HepG2 (cell line): ENCODE data around the gene SNAPC3. TPM values are rescaled to one million over a fixed set of nuclear protein-coding genes. Genes with fewer than 3 reads are reported as not detected.

Experiments used
- HNRNPL ChIP-seq: fragments of 200-400 bp; formaldehyde crosslinking; IDR thresholded peaks from 2 replicates; pipeline ENCODE4 v1.6.1; 2017; ENCODE audit warnings: mild to moderate bottlenecking, low read depth, low read length
- HOXD1 ChIP-seq: sonication (generic); formaldehyde crosslinking; IDR thresholded peaks from 2 replicates; pipeline ENCODE4 v1.5.0; 2020; ENCODE audit warnings: missing genetic modification reagents
- KAT2B ChIP-seq: fragments of 150-350 bp; IDR thresholded peaks from 2 replicates; pipeline ENCODE4 v1.6.1; 2014; ENCODE audit warnings: low read depth, low read length, borderline replicate concordance
- KAT8 ChIP-seq: IDR thresholded peaks from 2 replicates; pipeline ENCODE4 v1.6.1; 2016; ENCODE audit warnings: missing genetic modification reagents, missing compliant biosample characterization
- POLR2AphosphoS2 ChIP-seq: IDR thresholded peaks from 2 replicates; pipeline ENCODE4 v1.6.1; 2011; ENCODE audit warnings: low read depth, low read length, improper control_type of control experiment
- SYNCRIP ChIP-seq: fragments of 200-400 bp; formaldehyde crosslinking; IDR thresholded peaks from 2 replicates; pipeline ENCODE4 v1.6.1; 2018; ENCODE audit warnings: mild to moderate bottlenecking, low read depth, low read length; ENCODE audit not compliant: insufficient read depth
- XRCC5 ChIP-seq: fragments of 200-400 bp; formaldehyde crosslinking; optimal IDR thresholded peaks from 2 replicates; pipeline ENCODE3; 2017; ENCODE audit warnings: mild to moderate bottlenecking, low read length
- ZNF160 ChIP-seq: sonication (generic); formaldehyde crosslinking; IDR thresholded peaks from 2 replicates; pipeline ENCODE4 v1.8.0; 2022; ENCODE audit warnings: mild to moderate bottlenecking, inconsistent platforms, missing genetic modification reagents
- ZNF572 ChIP-seq: sonication (generic); formaldehyde crosslinking; IDR thresholded peaks from 2 replicates; pipeline ENCODE4 v1.5.1; 2020; ENCODE audit warnings: mild to moderate bottlenecking, missing genetic modification reagents
- ZNF615 ChIP-seq: sonication (generic); formaldehyde crosslinking; IDR thresholded peaks from 2 replicates; pipeline ENCODE4 v1.5.0; 2020; ENCODE audit warnings: mild to moderate bottlenecking, missing genetic modification reagents, borderline replicate concordance
- ZNF646 ChIP-seq: sonication (generic); formaldehyde crosslinking; IDR thresholded peaks from 2 replicates; pipeline ENCODE4 v1.9.0; 2021; ENCODE audit warnings: mild to moderate bottlenecking, missing genetic modification reagents
- ZSCAN25 ChIP-seq: sonication (generic); formaldehyde crosslinking; IDR thresholded peaks from 2 replicates; pipeline ENCODE4 v1.8.0; 2022; ENCODE audit warnings: mild to moderate bottlenecking, missing genetic modification reagents
- polyA plus RNA-seq, 8 experiments: library from polyadenylated mRNA; depleted of rRNA in 3 of 8; stranded (reverse) in 7 of 8; unstranded in 1 of 8; fragments of >200 nt; fragmentation: Illumina TruSeq in 4 of 8; extraction: Trizol in 4 of 8; gene quantifications; 2 replicates each; pipeline versions ENCODE4 v1.2.1 to v1.2.3, GENCODE V29; 2011 to 2016; ENCODE audit warnings: low read depth in 4 of 8, missing spikeins in 1 of 8, mixed read lengths in 1 of 8; ENCODE audit not compliant: insufficient read depth in 1 of 8
- total RNA-seq, 5 experiments: library from RNA; depleted of rRNA; stranded (reverse); fragments of >200 nt; fragmentation: Illumina TruSeq; extraction: Trizol; gene quantifications; 2 replicates each; pipeline ENCODE4 v1.2.3, GENCODE V29; 2016; ENCODE audit warnings: low read depth in 1 of 5
- TF ChIP-seq, protein P1 (sequence below): sonication (generic); formaldehyde crosslinking; IDR thresholded peaks from 2 replicates; pipeline ENCODE4 v1.8.0; 2022; ENCODE audit warnings: mild to moderate bottlenecking, missing genetic modification reagents; ENCODE audit not compliant: insufficient replicate concordance
- TF ChIP-seq, protein P2 (sequence below), 2 experiments: sonication (generic) in 1 of 2; formaldehyde crosslinking in 1 of 2; IDR thresholded peaks; 2 replicates each; pipeline versions ENCODE4 v1.5.1 to v1.6.1; 2011 to 2020; ENCODE audit warnings: borderline replicate concordance in 1 of 2, low read depth in 1 of 2, low read length in 1 of 2, mild to moderate bottlenecking in 1 of 2, missing genetic modification reagents in 1 of 2, moderate library complexity in 1 of 2
- TF ChIP-seq, protein P3 (sequence below): IDR thresholded peaks from 2 replicates; pipeline ENCODE4 v1.6.1; 2012; ENCODE audit warnings: low read depth, low read length, improper control_type of control experiment
- TF ChIP-seq, protein P4 (sequence below): IDR thresholded peaks from 2 replicates; pipeline ENCODE4 v1.6.1; 2016; ENCODE audit warnings: missing genetic modification reagents, missing compliant biosample characterization

The SNAPC3 gene
- total and polyA plus RNA-seq, 2 of the 13 experiments (the other 11 are each of a cell fraction or from before 2014, with no cell fraction given) = 25.6 to 26.0 TPM

DNA sequence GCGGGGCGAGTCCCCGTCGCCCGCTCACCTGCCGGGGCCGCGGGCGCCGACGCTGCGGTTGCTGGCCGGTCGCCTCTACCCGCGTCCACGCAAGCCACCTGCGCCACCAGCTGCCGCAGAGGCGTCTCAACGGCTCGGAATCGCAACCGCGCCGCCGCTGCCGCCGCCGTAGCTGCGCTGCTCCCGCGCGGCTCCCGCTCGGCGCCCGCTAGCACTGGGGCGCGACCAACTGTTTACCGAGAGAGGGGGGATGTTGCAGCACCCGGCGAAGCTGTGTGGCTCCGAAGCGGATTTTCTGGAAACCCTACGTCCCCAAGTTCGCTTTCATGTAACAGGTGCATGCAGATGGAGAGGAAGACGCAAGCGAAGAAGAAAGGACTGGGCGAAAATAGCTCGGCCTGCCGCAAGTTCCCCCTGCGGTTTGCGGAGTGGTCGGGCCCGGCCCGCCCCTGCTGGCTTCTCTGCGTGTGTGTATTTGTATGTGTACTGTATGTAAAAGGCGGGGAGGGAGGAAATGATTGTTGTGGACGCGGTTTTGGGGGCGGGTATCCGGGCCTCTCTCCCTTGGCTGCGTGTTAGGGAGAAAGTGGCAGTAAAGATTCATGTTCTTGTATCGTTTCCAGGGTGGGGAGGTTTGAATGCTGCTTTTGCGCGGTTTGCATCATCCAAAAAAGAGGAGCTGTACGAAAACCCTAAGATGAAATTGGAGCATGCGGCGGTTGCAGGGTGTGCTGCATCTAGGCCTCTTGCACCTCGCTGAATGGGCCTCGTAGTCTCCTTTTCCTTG is 88.3 kb downstream of the SNAPC3 start, which contains the start of gene PSIP1 (continued):
- TF ChIP-seq ZNF646 (CRISPR knock-in tag) = no peak
- TF ChIP-seq, protein P1, sequence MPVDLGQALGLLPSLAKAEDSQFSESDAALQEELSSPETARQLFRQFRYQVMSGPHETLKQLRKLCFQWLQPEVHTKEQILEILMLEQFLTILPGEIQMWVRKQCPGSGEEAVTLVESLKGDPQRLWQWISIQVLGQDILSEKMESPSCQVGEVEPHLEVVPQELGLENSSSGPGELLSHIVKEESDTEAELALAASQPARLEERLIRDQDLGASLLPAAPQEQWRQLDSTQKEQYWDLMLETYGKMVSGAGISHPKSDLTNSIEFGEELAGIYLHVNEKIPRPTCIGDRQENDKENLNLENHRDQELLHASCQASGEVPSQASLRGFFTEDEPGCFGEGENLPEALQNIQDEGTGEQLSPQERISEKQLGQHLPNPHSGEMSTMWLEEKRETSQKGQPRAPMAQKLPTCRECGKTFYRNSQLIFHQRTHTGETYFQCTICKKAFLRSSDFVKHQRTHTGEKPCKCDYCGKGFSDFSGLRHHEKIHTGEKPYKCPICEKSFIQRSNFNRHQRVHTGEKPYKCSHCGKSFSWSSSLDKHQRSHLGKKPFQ = no peak
- TF ChIP-seq, protein P2, sequence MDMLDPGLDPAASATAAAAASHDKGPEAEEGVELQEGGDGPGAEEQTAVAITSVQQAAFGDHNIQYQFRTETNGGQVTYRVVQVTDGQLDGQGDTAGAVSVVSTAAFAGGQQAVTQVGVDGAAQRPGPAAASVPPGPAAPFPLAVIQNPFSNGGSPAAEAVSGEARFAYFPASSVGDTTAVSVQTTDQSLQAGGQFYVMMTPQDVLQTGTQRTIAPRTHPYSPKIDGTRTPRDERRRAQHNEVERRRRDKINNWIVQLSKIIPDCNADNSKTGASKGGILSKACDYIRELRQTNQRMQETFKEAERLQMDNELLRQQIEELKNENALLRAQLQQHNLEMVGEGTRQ (IDR thresholded peaks at IDR 0.05; ENCODE audit: low read depth, low read length) = no peak
- TF ChIP-seq, protein P2 (CRISPR knock-in tag; IDR thresholded peaks at IDR 0.05; ENCODE audit: borderline replicate concordance) = no peak
- TF ChIP-seq HOXD1 (CRISPR knock-in tag) = no peak
- no peak for TF ChIP-seq SYNCRIP
- TF ChIP-seq, protein P3, sequence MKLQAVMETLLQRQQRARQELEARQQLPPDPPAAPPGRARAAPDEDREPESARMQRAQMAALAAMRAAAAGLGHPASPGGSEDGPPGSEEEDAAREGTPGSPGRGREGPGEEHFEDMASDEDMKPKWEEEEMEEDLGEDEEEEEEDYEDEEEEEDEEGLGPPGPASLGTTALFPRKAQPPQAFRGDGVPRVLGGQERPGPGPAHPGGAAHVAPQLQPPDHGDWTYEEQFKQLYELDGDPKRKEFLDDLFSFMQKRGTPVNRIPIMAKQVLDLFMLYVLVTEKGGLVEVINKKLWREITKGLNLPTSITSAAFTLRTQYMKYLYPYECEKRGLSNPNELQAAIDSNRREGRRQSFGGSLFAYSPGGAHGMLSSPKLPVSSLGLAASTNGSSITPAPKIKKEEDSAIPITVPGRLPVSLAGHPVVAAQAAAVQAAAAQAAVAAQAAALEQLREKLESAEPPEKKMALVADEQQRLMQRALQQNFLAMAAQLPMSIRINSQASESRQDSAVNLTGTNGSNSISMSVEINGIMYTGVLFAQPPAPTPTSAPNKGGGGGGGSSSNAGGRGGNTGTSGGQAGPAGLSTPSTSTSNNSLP = no peak
- no peak for TF ChIP-seq ZNF160 (CRISPR knock-in tag)
- TF ChIP-seq HNRNPL = no peak
- peak; percentile 62 for TF ChIP-seq XRCC5
- 0 out of 2 replicates have a peak, but pooled peaks have one; percentile 26 for TF ChIP-seq KAT8 (CRISPR knock-in tag)
- TF ChIP-seq ZNF615 (CRISPR knock-in tag) = no peak; the same call in 1 of the 2 replicates
- TF ChIP-seq, protein P4, sequence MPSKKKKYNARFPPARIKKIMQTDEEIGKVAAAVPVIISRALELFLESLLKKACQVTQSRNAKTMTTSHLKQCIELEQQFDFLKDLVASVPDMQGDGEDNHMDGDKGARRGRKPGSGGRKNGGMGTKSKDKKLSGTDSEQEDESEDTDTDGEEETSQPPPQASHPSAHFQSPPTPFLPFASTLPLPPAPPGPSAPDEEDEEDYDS (CRISPR knock-in tag) = peak; percentile 5; the same call in 1 of the 2 replicates
- TF ChIP-seq POLR2AphosphoS2 = no peak
- no peak for TF ChIP-seq KAT2B
- no peak for TF ChIP-seq ZNF572 (CRISPR knock-in tag)
- no peak for TF ChIP-seq ZSCAN25
